Measurements from ENCODE around the gene MAPK8IP3.
A peak's percentile ranks its signal among the peaks of the same experiment; 100 is the strongest.

The MAPK8IP3 gene

GRCh38 chr16:1740234-1740633, 34.2 kb downstream of the MAPK8IP3 start:
- no peak for DNase-seq (ENCODE audit: low spot score)

DNA sequence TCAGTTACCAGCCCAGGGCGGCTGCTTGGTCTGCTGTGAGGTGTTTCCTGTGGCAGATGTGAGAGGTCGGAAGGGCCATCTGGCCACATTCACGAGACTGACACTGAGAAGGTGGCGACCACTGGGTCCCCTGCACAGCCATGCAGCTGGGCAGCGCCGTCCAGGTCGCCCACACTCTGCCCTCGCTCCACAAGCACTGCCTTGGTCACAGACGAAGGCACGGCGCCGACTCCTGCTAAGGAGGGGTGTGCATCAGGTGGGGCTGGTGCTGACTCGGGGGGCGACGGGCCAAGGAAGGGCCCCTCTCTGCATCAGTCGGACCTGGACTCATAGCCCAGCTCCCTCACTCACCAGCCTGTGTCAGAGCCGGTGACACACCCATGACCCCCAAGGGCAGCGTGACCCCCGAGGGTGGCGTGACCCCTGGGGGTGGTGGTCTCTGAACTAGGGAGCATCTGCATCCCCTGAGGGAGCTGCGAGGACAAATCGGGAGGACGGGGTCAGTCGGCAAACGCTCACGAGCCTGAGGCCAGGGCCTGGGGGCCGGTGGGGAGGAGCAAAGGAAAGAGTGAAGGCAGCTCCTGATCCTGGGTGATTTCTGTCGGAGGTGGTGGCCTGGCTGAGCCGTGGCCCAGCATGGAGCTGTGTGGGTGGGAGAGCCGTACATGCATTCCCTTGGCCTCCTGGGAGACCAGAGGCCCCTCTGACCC, 34.9 kb downstream of the MAPK8IP3 start:
- DNase-seq (ENCODE audit: low spot score), result no peak

DNA sequence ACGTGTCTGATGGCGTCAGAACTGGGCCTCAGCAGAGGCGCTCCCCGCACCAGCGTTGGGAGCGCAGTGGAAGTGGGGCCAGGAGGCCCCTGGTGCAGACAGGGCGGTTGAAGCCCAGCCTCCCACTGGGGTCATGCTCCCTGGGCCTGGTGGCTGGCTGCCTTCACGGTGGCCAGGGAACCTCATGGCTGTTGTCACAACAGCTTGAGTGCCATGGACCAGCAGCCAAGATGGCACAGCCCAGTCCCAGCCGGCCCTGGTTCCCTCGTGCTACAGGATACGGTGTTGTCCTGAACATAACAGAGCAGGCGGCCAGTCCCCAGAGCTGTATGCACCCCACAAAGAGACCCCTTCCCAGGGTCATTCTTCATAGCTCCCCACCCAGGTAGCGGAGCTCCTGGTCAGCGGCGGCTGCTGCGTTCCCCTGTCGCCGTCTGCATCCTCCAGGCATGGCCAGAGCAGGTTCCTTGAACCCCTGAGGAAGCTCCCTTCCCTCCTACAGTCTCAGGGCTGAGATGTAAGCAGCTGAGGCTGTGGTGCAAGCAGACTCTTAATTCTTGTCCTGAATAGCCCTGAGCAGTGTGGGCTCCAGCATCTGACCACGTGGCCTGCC, 35.7 kb downstream of the MAPK8IP3 start:
- DNase-seq (ENCODE audit: low spot score), result no peak

- no peak for DNase-seq (ENCODE audit: low spot score)
These were observed 37.7 kb downstream of the MAPK8IP3 start for GRCh38 chr16:1743376-1744337.

- no peak for DNase-seq (ENCODE audit: low spot score)
These were observed 38.4 kb downstream of the MAPK8IP3 start for GRCh38 chr16:1744338-1744840.

DNA sequence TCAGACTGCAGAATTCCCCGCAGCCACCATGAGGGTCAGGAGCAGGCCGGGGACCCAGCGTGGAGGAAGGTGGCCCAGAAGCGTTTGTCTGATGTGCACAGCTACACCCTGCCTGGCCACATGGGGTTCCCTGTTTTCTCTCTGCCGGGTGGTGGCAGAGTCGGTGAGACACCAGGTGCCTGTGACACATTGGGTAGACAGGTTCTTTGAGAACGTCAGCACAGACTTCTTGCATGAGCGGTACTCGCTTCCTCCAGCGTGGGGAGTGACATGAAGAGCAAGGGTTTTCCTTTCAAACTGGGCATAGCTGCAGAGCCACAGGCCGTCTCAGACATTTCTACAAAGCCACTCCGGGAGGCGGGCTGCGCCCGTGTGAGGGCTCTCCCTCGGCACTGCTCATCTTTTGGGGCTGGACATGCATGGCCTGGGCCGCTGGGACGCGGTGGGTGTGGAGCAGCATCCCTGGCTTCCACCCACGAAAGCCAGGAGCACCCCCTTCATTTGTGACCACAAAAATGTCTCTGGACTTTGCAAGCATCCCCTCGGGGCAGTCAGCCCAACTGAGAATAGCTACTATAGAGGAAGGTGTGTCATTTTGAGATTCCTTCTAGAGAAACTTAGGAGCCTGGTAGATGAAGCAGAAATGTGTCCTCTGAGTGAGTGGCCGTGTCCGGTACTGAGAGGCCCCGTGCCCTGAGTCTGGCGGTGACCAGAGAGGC, 39.3 kb downstream of the MAPK8IP3 start:
- DNase-seq (ENCODE audit: low spot score), result no peak

GRCh38 chr16:1745900-1746692, 40.1 kb downstream of the MAPK8IP3 start:
- no peak for DNase-seq (ENCODE audit: low spot score)

GRCh38 chr16:1746693-1747195, 40.7 kb downstream of the MAPK8IP3 start:
- no peak for DNase-seq (ENCODE audit: low spot score)

DNA sequence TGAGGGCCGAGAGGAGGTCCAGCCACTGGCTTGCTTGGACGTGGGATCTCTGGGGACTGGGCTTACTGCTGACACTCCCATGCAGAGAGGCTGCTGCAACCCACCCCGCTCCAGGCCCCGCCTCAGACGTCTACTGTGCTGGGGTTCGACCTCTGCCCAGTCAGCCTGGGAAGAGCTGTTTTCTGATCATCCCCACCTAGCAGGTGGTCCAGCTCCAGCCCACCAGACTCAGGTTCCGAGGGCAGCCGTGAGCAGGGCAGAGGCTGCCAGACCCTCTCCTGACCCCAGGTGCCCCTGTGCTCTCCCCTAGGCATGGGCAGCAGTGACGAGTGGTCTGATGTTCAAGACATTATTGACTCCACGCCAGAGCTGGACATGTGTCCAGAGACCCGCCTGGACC, 41.9 kb downstream of the MAPK8IP3 start:
- no peak for DNase-seq (ENCODE audit: low spot score)

DNA sequence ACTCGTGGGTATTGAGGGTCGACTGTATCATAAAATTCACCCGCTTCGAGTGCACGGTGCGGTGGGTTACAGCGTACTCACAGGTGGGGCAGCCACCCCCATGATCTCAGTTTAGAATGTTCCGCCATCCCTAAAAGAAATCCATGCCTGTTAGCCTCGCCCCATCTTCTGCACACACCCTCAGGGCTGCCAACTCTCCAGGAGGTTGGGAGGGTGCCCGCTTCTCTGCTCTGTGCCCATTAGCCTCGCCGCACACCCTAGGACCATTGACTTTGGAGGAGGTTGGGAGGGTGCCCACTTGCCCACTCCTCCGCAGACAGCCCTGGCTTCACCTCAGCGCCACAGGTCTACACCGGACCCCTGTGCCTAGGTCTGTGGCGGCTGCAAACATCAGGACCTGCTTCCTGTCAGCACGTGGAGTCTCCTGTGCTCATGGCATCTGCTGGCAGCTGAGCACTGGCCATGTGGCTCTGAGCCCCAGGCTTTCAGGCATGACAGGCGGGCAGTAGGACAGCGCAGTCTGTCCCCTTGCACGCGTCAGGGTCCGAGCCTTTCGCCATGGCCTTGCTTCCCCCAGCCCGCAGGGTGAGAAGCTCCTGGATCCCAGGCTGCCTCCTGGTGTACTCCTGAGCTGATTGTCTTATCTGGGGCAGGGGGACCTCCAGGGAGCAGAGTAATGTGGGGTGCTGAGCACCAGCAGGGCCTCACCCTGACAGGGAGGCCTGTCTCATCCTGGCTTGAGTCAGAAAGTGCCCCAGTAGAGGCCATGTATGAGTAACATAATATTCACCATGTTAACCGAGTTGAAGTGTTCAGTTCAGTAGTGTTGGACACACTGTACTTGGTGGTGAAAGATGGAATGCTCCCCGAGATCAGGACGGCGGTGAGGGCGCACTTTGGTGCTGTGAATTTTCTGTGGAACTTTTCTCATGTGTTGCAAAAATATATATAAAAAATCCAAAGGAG, 43.4 kb downstream of the MAPK8IP3 start:
- peak; percentile 44 for DNase-seq (ENCODE audit: low spot score)

- no peak for DNase-seq (ENCODE audit: low spot score)
These were observed 46.0 kb downstream of the MAPK8IP3 start for GRCh38 chr16:1751946-1752345.

DNA sequence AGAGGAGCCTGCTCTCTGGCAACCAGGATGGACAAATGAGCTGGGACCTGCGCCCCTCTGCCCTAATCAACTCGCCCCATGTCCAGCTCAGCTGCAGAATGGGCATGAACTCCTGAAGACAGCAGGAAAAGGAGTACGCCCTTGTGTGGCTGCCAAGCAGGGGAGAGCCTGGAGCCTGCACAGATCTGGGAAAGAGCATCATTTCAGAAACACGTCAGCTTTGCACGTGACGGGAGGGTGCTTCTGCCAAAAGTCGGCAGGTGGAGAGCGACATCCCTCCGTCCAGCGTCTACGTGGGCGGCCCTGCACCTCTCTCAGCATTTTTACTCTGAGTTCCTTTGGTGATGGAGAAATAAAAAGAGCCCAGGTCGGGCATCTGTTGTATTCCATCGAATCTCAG, 46.9 kb downstream of the MAPK8IP3 start:
- DNase-seq (ENCODE audit: low spot score), result no peak

GRCh38 chr16:1754204-1754603, 48.2 kb downstream of the MAPK8IP3 start:
- no peak for DNase-seq (ENCODE audit: low spot score)

GRCh38 chr16:1757714-1758461, 51.9 kb downstream of the MAPK8IP3 start:
- no peak for DNase-seq (ENCODE audit: low spot score)

DNA sequence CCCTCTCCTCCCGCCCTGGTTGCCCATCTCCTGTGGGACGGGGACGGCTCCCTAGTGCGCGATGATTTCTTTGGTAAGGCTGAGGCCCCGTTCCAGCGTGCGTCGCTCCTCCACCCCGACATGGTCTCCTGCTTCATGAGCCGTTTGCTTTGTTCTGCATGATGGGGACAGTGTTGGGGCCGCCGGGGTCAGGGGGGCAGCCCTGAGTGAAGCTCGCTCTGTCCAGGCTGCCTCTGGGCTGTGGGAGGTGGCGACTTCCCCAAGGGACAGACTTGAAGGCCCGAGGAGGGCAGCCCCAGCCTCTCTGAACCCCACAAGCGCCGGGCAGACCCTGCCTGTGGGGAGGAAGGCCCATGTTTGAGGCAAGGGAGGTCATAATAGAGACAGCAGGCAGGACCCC, 52.9 kb downstream of the MAPK8IP3 start:
- no peak for DNase-seq (ENCODE audit: low spot score)

- no peak for DNase-seq (ENCODE audit: low spot score)
These were observed 53.5 kb downstream of the MAPK8IP3 start for GRCh38 chr16:1759511-1759910.

- no peak for DNase-seq (ENCODE audit: low spot score)
These were observed 54.9 kb downstream of the MAPK8IP3 start for GRCh38 chr16:1760911-1761310.

- DNase-seq (ENCODE audit: low spot score), result no peak
These were observed 55.8 kb downstream of the MAPK8IP3 start for GRCh38 chr16:1761751-1762150.
